OCI-LY7 (cell line): ENCODE results near the gene XRN2.

ENCODE experiments used
- CTCF ChIP-seq: fragments of 200-600 bp; sonication (generic); conservative IDR thresholded peaks from 2 replicates; pipeline ENCODE4 v1.5.1; 2014; ENCODE audit warnings: mild to moderate bottlenecking, antibody characterized with exemption, low read length, moderate library complexity, mixed read lengths
- EZH2phosphoT487 ChIP-seq: fragments of 200-600 bp; sonication (generic); IDR thresholded peaks from 2 replicates; pipeline ENCODE4 v1.6.1; 2018; ENCODE audit warnings: low read depth, borderline replicate concordance, mild to moderate bottlenecking, mixed run types, antibody characterized with exemption, low read length, moderate library complexity, mixed read lengths

- TF ChIP-seq CTCF (no peak), EZH2phosphoT487 (no peak)
Measured at GRCh38 chr20:21358737-21359136, 55.6 kb downstream of the XRN2 start.
